Caki2 (cell line): ENCODE results near the gene ADAMTS4. TPM values are rescaled to one million over a fixed set of nuclear protein-coding genes. Genes with fewer than 3 reads are reported as not detected.

Experiments
- DNase-seq: peaks from one replicate; pipeline ENCODE4 v3.0.0-alpha.2; 2015; ENCODE audit warnings: low read depth
- in situ Hi-C: cut with HindIII; loops from 2 replicates; pipeline ENCODE4 v1.10.0; 2016; ENCODE audit warnings: low sequenced_read_pairs, low pct_unique_long_range_greater_than_20kb, mixed read lengths
- total RNA-seq: library from RNA; depleted of rRNA; stranded (reverse); fragments of >200 nt; shearing (Covaris generic); gene quantifications from 2 replicates; pipeline ENCODE4 v1.2.3, GENCODE V29; 2014; ENCODE audit warnings: low replicate concordance

Gene ADAMTS4
- total RNA-seq, 1 experiment from 2014 or later: not detected

GRCh38 chr1:161163793-161164192 lies 35.1 kb downstream of the ADAMTS4 start:
- DNase-seq: no peak
- in situ Hi-C loops: no loop called here

- in situ Hi-C loops: no loop called here
- no peak for DNase-seq
Measured at GRCh38 chr1:161162806-161163205, 36.0 kb downstream of the ADAMTS4 start.

- no peak for DNase-seq
- in situ Hi-C loops: no loop called here
Measured at GRCh38 chr1:161162052-161162451, 36.8 kb downstream of the ADAMTS4 start.

- in situ Hi-C loops: no loop called here
- DNase-seq: no peak
Measured at GRCh38 chr1:161161652-161162051, 37.2 kb downstream of the ADAMTS4 start.

- in situ Hi-C loops: no loop called here
- DNase-seq: no peak
Measured at GRCh38 chr1:161160671-161161145, 38.1 kb downstream of the ADAMTS4 start.

GRCh38 chr1:161159913-161160243 lies 39.0 kb downstream of the ADAMTS4 start:
- in situ Hi-C loops: no loop called here
- no peak for DNase-seq

GRCh38 chr1:161159087-161159912 lies 39.6 kb downstream of the ADAMTS4 start, which contains the start of gene USP21:
Gene USP21, plus strand, starts transcription at chr1:161159500. Its CDS starts 1,141 bp downstream, at chr1:161160641.
- peak; percentile 82 for DNase-seq
- in situ Hi-C loops: no loop called here

- DNase-seq: no peak
- in situ Hi-C loops: no loop called here
Measured at GRCh38 chr1:161158316-161159010, 40.4 kb downstream of the ADAMTS4 start.

GRCh38 chr1:161157867-161158266 lies 41.0 kb downstream of the ADAMTS4 start:
- in situ Hi-C loops: no loop called here
- no peak for DNase-seq

- in situ Hi-C loops: no loop called here
- peak; percentile 88 for DNase-seq
Measured at GRCh38 chr1:161153682-161154337, 45.0 kb downstream of the ADAMTS4 start, which contains the start of gene UFC1. Gene UFC1, plus strand, starts transcription at chr1:161153978. Its CDS starts 20 bp downstream, at chr1:161153998.

GRCh38 chr1:161153176-161153575 lies 45.7 kb downstream of the ADAMTS4 start:
- in situ Hi-C loops: no loop called here
- DNase-seq: no peak

GRCh38 chr1:161145832-161146231 lies 53.0 kb downstream of the ADAMTS4 start:
- no peak for DNase-seq
- in situ Hi-C loops: no loop called here

GRCh38 chr1:161140755-161141400 lies 58.0 kb downstream of the ADAMTS4 start:
- no peak for DNase-seq
- in situ Hi-C loops: no loop called here

GRCh38 chr1:161139766-161140165 lies 59.1 kb downstream of the ADAMTS4 start:
- DNase-seq: no peak
- in situ Hi-C loops: no loop called here

GRCh38 chr1:161138431-161138830 lies 60.4 kb downstream of the ADAMTS4 start:
- in situ Hi-C loops: no loop called here
- DNase-seq: no peak

GRCh38 chr1:161137881-161138280 lies 61.0 kb downstream of the ADAMTS4 start:
- in situ Hi-C loops: no loop called here

More at GRCh38 chr1:161137881-161138280, 61.0 kb downstream of the ADAMTS4 start:
- no peak for DNase-seq
